H1 (cell line): ENCODE results near the gene HYLS1. TPM values are rescaled to one million over a fixed set of nuclear protein-coding genes. Genes with fewer than 3 reads are reported as not detected.

ENCODE experiments used
- CTCF ChIP-seq, 3 experiments: IDR thresholded peaks; 1 replicate in 2 of 3; 2 replicates in 1 of 3; pipeline versions ENCODE4 v1.5.1 to v1.6.1; 2011; ENCODE audit warnings: low read length in 3 of 3, mild to moderate bottlenecking in 3 of 3, inconsistent platforms in 2 of 3, low read depth in 1 of 3, moderate library complexity in 1 of 3; ENCODE audit not compliant: insufficient read depth in 1 of 3; ENCODE audit errors: control extremely low read depth in 1 of 3
- EGR1 ChIP-seq: IDR thresholded peaks from 2 replicates; pipeline ENCODE4 v1.6.1; 2011; ENCODE audit warnings: low read depth, low read length, borderline replicate concordance
- FOSL1 ChIP-seq: IDR thresholded peaks from 2 replicates; pipeline ENCODE4 v1.6.1; 2011; ENCODE audit warnings: mild to moderate bottlenecking, low read depth, low read length, moderate library complexity; ENCODE audit not compliant: insufficient read depth
- KDM1A ChIP-seq: fragments of 200-600, 300-600 bp; sonication (generic); IDR thresholded peaks from 2 replicates; pipeline ENCODE4 v1.7.1; 2016; ENCODE audit warnings: mild to moderate bottlenecking, low read length, borderline replicate concordance
- MAX ChIP-seq: IDR thresholded peaks from 2 replicates; pipeline ENCODE4 v1.6.1; 2012; ENCODE audit warnings: inconsistent platforms
- NANOG ChIP-seq: IDR thresholded peaks from 2 replicates; pipeline ENCODE4 v1.6.1; 2011; ENCODE audit warnings: low read length, low read depth, mild to moderate bottlenecking, inconsistent platforms; ENCODE audit not compliant: insufficient read depth, poor library complexity, severe bottlenecking
- TAF1 ChIP-seq: IDR thresholded peaks from 2 replicates; pipeline ENCODE4 v1.6.1; 2011; ENCODE audit warnings: mild to moderate bottlenecking, low read depth, low read length
- TAF7 ChIP-seq: optimal IDR thresholded peaks from 2 replicates; pipeline ENCODE3; 2011; ENCODE audit warnings: low read depth, mild to moderate bottlenecking, inconsistent platforms, low read length, moderate library complexity, borderline replicate concordance
- ZNF274 ChIP-seq: IDR thresholded peaks from 2 replicates; pipeline ENCODE4 v1.7.0; 2012; ENCODE audit warnings: low read length, borderline replicate concordance; ENCODE audit errors: extremely low read depth
- polyA plus RNA-seq, 7 experiments: library from polyadenylated mRNA; depleted of rRNA in 3 of 7; stranded (reverse) in 5 of 7; unstranded in 2 of 7; fragments of >200 nt in 5 of 7; fragments of 200-250 nt in 2 of 7; gene quantifications; 1 replicate in 5 of 7; 2 replicates in 1 of 7; 4 replicates in 1 of 7; pipeline versions ENCODE4 v1.2.1 to v1.2.3, GENCODE V29; 2011 to 2013; ENCODE audit warnings: missing spikeins in 2 of 7, mixed read lengths in 2 of 7
- total RNA-seq: library from RNA; stranded (reverse); fragmentation: NEBNext Ultra II Directional; extraction: Animal tissue kit (Norgen Biotek cat#: 25700); gene quantifications from 2 replicates; pipeline ENCODE4 v1.2.1, GENCODE V29; 2021

HYLS1 gene
- total and polyA plus RNA-seq, 2 of the 8 experiments (the other 6 are each of a cell fraction or from before 2014, with no cell fraction given) = 5.1 to 11.6 TPM

GRCh38 chr11:125890447-125891100 is 3.1 kb downstream of the HYLS1 start (continued):
- TF ChIP-seq KDM1A = no peak
- no peak for TF ChIP-seq EGR1
- no peak for TF ChIP-seq NANOG
- TF ChIP-seq FOSL1 = no peak
- TF ChIP-seq TAF1 = no peak
- no peak for TF ChIP-seq ZNF274
- TF ChIP-seq CTCF (IDR thresholded peaks at IDR 0.05; ENCODE audit: control extremely low read depth in 1 of 3, insufficient read depth in 1 of 3, low read depth in 1 of 3, low read length in 3 of 3) = no peak
- no peak for TF ChIP-seq TAF7
- TF ChIP-seq MAX = no peak
